GM21381 (cell line): Measurements from ENCODE around the gene FA2H.
"Not testable (repeated sequence)": the region's sequence is repeated elsewhere in the genome, so short reads cannot be mapped to it uniquely, and the experiment has no call there.

ENCODE experiments used
- ATAC-seq: cut with Tn5 transposase; IDR thresholded peaks from one replicate; pipeline ENCODE4 v1.9.1; 2021; ENCODE audit warnings: mild to moderate bottlenecking, moderate library complexity; ENCODE audit not compliant: unreplicated experiment

The FA2H gene, protein sequence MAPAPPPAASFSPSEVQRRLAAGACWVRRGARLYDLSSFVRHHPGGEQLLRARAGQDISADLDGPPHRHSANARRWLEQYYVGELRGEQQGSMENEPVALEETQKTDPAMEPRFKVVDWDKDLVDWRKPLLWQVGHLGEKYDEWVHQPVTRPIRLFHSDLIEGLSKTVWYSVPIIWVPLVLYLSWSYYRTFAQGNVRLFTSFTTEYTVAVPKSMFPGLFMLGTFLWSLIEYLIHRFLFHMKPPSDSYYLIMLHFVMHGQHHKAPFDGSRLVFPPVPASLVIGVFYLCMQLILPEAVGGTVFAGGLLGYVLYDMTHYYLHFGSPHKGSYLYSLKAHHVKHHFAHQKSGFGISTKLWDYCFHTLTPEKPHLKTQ

DNA sequence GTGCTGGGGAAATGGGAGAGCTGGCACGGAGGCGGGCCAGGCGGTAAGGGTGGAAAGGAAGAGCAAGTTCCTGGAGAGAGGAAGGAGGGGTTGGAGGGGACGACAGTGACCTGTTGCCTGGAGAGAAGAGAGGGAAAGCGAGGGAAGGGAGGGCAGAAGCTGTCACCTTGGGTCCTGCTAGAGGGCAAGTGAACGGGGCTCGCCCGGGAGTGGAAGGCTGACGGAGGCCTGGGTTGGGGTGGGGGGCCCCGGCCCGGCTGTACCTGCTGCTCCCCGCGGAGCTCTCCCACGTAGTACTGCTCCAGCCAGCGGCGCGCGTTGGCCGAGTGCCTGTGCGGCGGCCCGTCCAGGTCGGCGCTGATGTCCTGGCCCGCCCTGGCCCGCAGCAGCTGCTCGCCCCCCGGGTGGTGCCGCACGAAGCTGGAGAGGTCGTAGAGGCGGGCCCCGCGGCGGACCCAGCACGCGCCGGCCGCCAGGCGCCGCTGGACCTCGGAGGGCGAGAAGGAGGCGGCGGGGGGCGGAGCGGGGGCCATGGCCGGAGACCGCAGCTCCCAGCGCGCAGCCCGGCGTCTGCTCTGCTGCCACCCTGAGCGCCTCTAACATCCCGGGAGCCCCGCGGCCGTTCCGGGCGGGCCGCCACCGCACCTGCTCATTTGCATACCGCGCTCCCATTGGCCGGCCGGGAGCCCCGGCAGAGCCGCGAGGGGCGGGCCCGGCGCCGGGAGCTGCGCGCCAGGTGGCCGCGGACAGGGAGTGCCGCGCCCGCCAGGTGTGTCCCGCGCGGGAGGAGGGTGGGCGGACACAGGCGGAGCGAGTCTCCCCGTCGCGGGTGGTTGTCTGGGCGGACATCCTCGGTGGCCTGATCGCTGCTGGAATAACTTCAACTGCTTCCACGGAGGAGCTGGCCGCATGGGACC, at the start of gene FA2H:
Gene FA2H (minus strand): TSS at position 598 of the 917 bp plus-strand sequence. CDS start 65 bp downstream, at position 533.
- ATAC-seq = peak; percentile 83

DNA sequence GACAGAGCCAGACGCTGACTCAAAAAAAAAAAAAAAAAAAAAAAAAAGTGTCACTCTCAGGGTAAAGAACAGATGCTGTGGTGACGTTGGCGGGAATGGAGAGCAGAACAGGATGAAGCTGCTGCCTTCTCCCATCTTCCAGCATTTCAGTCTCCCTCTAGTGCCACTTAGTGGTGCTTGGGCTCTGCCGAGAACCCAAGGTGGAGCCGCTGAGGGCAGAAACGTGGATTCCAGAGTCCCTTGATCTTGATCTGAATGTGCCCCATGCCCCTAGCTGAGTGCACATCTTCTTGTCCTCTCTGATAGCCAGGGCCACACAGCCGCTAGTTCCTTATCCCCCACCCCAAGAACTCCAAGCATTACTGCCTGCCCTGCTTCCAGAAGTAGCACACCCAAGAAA, 43.2 kb upstream of the FA2H start:
- ATAC-seq = no peak

DNA sequence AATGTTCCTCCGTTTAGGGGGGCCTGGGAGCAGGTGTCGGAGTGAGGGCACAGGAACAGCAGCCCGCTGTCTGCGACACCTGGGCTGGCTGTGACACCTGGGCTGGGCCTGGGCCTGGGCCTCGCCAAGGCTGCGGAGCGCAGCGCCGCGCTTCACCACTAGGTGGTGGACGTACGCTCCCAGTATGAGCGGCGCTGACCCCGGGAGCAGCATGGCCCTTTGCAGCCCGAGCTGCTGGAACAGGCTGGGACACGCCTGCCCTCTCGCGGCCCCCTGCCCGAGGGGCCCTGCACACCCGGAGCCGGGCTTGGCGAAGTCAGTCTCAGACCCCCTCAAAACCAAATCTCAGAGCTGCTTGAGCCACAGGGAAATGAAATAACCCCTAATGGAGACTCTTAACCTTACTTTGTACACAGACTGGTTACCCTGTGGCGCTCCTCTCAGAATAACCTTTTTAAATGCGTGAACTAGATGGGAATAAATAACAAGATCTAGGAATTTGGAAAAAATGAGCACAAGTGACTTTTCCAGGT, 38.6 kb upstream of the FA2H start:
- peak; percentile 100 for ATAC-seq

DNA sequence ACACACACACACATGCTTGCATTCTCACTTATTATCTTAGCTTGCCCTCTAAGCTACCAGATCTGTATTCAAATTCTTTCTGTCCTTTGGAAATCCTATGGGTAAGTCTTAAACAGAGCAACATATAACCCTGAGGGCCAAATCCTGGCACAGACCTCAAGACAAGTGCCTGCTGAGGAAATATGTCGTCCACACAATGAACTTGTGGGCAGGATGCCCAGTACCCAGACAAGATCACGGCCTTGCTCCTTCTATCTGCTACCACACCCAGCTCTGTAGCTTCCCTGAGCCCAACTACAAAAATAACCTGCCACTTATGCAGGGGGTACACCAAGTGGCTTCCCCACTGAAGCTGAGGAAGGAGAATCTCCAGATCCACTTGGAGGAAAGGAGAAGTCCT, 37.3 kb upstream of the FA2H start:
- ATAC-seq = no peak

DNA sequence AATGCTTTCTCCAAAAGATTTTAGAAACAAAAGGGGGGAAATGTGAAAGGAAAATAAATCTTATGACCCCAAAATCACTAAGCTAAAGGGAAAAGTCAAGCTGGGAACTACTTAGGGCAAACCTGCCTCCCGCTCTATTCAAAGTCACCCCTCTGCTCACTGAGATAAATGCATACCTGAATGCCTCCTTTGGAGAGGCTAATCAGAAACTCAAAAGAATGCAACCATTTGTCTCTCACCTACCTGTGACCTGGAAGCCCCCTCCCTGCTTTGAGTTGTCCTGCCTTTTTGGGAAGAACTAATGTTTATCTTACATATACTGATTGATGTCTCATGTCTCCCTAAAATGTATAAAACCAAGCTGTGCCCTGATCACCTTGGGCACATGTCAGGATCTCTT, 36.6 kb upstream of the FA2H start:
- ATAC-seq = not testable (repeated sequence)

DNA sequence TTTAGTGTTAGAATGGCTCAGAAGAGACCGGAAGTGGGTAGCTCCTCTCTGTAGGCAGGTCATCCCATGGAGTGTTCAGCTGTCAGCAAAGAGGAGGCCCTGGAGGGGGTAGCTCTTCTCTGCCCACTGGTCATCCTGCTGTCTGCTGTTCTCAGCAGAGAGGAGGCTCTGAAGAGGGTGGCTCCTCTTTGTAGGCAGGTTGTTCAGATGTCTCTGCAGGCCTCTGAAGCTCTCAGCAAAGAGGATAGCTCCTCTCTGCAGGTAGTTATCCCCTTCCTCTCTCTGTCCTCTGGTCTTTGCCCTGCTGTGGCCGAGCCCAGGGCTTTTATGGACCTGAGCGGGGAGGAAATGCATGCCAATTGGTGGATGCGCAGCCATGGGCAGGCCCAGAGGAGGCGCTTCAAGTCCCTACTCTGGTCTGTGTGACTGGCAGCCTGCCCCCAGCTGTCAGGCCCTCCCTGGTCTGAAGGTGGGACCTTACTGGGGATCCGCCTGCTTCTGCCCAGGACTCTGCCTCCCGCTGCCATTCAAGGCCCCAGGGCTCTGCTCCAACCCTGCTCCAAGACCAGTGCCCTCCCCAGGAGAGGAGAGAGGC, 32.5 kb upstream of the FA2H start:
- ATAC-seq = no peak

DNA sequence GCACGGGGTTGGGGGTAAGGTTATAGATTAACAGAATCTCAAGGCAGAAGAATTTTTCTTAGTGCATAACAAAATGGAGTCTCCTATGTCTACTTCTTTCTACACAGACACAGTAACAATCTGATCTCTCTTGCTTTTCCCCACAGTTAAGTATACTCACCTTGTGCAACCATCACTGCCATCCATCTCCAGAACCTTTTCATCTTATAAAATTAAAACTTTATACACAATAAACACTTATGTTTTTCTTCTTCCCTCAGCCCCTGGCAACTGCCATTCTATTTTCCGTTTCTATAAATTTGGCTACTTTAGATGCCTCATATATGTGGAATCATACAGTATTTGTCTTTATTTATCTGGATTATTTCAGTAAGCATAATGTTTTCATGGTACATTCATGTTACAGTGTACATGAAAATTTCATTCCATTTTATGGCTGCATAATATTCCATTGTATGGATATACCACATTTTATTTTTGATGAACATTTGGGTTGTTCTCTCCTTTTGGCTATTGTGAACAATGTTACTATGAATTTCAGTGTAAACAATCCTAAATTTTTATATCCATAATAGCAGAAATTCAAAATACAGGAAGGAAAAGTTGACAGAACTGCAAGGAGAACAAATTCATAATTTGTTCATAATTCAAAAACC, 25.7 kb upstream of the FA2H start:
- ATAC-seq = no peak

DNA sequence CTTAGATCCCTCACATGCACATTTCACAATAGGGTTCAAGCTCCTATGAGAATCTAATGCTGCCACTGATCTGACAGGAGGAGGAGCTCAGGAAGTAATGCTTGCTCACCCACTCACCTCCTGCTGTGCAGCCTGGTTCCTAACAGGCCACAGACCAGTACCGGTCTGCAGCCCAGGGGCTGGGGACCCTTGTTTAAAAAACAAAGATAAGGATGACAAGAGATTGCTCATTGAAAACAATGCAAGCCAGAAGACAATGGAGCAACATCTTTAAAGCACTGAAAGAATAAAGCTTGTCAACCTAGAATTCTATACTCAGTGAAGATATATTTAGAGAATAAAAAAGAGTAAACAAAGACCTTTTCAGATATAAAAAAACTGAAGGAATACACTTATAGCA, 22.8 kb upstream of the FA2H start:
- ATAC-seq = no peak

DNA sequence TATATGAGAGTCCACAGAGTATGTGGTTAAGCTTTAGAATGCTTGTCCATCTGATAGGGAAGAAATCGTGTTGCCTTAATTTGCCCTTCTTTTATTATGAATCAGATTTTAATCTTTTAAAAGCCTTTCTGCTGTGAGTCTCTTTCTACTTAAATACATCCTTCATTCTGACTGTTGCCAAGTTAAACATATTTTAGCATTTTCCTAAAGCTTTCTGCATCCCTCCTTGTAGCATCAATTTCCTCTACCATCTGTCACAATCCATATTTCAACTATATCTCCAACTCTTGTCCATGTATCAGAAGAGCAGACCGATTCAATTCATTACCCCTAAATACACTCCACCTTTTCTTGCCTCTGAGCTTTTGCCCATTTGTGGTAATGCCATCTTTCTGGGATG, 20.5 kb upstream of the FA2H start:
- ATAC-seq = no peak

DNA sequence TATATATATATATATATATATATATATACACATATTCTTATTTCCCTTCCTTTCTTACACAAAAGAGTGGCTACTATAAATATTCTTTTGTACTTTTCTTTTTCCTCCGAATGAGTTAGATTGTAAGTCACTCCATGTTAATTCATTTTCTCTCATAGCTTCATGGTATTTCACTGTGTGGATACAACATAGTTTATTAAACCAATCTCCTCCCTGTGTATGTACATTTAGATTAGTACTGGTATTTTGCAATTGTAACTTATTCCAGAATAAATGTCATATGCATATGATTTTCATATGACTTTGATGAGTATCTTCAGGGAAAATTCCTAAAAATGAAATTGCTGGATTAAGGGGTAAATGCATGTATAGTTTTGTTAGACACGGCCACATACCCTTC, 20.0 kb upstream of the FA2H start:
- no peak for ATAC-seq

DNA sequence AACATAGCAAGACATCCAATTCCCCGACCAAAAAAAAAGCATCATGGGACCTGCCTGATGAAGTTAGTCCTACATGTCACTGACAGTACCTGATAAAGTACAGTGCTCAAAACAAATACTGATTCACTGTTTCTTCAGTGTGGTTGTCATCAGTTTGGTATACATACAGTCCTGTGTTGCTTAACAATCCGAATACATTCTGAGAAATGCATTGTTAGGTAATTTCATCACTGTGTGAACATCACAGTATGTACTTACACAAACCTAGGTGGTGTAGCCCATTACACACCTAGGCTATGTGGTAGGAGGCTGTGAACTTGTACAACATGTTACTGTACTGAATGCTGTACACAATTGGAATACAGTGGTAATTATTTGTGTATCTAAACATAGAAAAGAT, 19.0 kb upstream of the FA2H start:
- ATAC-seq = no peak

DNA sequence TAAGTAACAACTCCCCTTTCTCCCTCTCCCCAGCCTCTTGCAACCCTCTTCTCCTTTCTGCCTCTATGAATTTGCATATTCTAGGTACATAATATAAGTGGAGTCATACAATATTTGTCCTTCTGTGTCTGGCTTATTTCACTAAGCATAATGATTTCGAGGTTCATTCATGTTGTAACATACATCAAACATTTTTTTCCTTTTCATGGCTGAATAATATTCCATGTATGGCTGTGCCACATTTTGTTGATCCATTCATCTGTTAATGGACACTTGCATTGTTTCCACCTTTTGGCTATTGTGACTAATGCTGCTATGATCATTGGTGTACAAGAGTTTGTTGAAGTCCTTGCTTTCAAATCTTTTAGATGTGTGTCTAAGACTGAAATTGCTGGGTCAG, 17.6 kb upstream of the FA2H start:
- no peak for ATAC-seq

DNA sequence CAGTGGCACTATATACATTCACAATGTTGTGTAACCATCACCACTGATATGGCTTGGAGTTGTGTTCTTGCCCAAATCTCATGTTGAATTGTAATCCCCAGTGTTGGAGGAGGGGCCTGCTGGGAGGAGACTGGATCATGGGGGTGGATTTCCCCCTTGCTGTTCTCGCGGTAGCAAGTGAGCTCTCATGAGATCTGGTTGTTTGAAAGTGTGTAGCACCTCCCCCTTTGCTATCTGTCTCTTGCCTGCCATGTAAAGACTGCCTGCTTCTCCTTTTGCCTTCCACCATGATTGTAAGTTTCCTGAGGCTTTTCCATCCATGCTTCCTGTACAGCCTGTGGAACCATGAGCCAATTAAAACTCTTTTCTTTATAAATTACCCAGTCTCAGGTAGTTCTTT, 17.1 kb upstream of the FA2H start:
- not testable (repeated sequence) for ATAC-seq

DNA sequence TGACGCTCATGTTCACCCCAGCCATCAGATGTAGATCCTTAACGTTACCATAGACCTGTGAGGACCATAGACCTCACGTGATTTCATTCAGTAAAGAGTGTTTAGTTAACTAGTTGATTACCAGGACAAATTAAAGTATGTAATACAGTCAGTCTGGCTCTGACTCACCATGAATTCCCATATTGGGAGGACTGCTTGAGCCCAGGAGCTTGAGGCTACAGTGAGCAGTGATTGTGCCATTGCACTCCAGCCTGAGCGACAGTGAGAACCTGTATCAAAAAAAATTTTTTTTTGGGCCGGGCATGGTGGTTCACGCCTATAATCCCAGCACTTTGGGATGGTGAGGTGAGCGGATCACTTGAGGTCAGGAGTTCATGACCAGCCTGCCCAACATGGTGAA, 13.5 kb upstream of the FA2H start:
- ATAC-seq = no peak

DNA sequence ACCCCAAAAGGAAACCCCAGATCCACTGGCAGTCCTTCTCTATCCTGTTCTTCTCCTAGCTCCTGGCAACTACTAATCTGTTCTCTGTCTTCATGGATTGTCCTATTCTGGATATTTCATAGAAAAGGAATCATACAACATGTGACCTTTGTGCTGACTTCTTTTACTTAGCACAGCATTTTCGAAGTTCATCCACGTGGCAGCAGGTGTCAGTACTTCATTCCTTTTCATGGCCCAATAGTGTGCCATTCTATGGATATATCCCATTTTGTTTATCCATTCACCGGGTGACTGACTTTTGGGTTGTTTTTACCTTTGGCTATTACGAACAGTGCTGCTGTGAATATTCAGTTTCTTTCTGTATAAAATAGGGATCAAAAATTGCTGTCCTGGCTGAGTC, 10.4 kb upstream of the FA2H start:
- ATAC-seq = no peak

DNA sequence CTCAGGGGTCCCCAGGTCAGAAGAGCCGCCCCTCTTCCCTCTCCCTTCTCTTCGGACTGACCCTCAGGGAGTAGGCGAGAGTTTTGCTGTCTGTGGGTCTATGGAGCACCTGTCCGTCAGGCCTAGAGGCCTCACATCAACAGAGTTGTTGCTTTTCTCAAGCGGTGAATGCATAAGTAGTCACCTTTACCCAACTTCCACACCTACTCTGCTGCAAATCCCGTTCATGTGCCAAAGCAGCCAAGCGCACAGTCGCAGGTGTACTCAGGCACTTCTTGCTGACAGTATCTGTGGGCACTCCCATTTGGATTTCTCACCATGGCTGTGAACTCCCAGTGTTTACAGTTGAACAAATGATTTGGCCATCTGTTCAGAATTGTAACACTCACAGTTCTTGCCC, 4.0 kb upstream of the FA2H start:
- ATAC-seq = no peak

DNA sequence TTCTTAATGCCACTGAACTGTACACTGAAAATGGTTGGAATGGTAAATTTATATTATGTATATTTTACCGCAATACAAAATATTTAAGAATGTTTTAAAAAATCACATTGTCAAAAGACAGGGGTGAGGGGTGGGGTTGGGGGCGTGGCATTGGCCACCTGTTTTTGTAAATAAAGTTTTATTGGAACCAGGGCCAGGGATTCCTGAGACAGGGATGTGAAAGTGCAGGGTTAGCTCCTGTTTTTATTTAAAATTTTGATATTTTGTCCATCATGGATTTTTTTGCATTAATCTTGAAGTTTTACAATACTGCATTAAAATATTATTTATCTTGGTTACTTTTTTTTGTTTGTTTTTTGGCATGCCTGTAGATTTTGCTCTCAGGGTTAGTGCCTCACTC, 2.3 kb upstream of the FA2H start:
- no peak for ATAC-seq

DNA sequence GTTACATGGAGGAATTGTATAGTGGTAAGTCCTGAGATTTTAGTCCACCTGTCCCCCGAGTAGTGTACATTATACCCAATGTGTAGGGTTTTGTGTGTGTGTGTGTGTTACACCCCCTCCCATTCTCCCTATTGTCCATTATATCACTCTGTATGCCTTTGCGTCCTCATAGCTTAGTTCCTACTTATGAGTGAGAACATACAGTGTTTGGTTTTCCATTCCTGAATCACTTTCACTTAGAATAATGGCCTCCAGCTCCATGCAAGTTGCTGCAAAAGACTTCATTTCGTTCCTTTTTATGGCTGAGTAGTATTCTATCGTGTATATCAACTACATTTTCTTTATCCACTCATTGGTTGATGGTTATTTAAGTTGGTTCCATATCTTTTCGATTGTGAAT, 635 bp upstream of the FA2H start:
- no peak for ATAC-seq

DNA sequence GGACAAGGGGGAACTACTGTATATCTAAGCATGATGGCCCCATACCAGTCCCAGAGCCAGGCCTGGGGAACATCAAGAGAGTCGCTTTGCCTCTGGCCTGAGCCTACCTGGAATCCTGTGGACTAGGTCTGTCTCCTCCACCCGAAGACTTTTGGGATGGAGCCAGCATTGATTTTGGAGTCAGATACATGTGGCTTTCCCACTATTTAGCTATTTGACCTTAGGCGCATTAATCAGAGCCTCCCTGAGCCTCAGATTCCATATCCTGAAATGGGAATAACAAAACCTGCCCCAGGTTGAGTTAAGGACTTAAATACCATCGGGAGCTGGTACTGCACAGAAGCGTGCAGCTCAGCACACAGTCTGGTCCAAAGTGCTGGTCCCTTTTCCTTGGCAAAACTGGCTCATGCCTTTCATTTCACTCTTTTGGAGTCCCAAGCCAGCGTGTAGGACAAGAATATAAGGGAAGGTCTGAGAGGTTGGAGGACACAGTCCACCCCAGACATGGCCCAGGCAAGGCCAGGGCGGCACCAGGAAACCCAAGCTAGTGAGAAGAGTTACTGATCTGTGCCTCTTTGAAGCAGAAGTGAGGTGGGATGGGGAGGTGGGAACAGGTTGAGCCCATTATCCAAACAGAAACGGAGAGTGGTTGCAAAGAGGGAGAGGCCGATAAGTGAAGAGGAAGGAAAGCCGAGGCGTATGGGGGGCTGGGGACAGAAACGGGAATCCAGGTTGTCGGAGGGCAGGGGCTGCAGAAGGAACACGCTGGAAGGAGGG, 986 bp downstream of the FA2H start:
- ATAC-seq = no peak

DNA sequence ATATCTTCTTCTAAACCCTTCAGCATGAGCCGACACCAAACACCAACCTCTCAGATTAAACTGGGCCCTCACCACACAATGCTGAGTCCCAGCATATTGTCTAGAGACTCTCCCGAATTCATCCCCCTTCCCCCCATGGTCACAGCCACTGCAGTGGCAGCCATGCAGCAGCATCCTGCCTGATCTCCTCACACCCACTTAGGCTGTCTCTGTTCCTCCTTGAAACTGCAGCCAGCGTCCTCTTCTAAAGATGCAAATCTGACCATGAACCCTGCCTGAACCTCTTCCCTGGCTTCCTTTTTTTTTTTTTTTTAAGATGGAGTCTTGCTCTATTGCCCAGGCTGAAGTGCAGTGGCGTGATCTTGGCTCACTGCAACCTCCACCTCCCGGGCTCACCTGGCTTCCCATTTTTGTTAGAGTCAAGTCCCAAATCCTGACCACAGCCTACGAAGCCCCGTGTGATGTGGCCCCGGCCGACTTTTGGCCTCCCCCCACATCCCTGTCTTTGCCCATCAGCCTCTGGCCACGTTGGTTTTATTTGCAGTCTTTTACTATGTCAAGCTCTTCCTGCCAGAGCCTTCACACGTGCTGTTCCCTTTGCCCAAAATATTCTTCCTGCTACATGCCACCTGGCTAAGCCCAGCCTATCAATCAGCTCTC, 2.8 kb downstream of the FA2H start:
- peak; percentile 57 for ATAC-seq
